Inflammatory macrophage (primary cell): Measurements from ENCODE around the gene KLRG1.
A peak's percentile ranks its signal among the peaks of the same experiment; 100 is the strongest.

Experiments
- DNase-seq, 2 donors: peaks; one replicate each; pipeline ENCODE4 v3.0.0-alpha.2; 2020 to 2022
- total RNA-seq, 18 experiments: gene quantifications; one replicate each; lab custom pipeline; 2026; ENCODE audit warnings: mixed read lengths in 6 of 18, inconsistent platforms in 2 of 18; lab: John Stamatoyannopoulos, UW

The KLRG1 gene
- 0.42 to 6.1 (median 2.1) reads per million in 18 experiments for total RNA-seq

DNA sequence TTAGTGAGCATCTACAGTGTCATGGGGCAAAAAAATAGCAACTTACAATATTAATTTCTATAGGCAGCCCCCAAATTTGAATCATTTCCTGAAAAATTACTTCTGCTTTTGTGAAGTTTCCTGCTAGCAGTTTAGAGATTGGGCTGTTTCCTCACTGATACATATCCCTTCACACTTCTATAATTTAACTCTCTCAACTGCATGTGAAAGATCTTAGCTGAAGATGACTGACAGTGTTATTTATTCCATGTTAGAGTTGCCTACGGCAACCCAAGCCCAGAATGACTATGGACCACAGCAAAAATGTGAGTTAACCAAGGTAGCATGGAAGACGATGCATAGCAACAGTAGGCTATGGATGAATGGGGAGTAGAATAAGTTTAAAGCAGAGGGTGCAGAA is at the start of gene KLRG1:
KLRG1 (plus strand) TSS at position 134 of the 400 bp plus-strand sequence; CDS start at position 224, 90 bp downstream.
- DNase-seq, result peak; percentile 17 to 62

- no peak for DNase-seq
Observed at GRCh38 chr12:8941691-8942478, 47.5 kb upstream of the KLRG1 start.

GRCh38 chr12:8943565-8944186 is 45.7 kb upstream of the KLRG1 start:
- no peak for DNase-seq

GRCh38 chr12:8946733-8947132 is 42.6 kb upstream of the KLRG1 start:
- no peak for DNase-seq

DNA sequence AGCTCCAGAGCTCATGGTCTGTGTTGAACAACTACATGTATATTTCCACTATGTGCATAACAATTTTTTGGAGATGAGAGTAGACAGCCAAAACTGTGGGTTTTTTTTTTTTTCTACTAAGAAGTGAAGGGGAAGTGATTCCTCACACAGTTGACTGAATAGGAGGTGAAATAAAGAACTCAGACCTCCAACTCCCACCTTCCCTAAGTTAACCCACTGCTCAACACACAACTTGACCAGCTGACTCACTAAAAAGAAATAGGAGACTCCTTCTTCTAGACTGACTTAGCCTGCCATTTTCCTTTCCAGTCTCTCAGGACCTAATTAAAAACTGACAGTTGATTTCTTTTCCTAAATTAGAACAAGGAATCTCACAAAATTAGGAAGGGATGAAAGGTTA is 41.6 kb upstream of the KLRG1 start:
- peak; percentile 78 for DNase-seq

DNA sequence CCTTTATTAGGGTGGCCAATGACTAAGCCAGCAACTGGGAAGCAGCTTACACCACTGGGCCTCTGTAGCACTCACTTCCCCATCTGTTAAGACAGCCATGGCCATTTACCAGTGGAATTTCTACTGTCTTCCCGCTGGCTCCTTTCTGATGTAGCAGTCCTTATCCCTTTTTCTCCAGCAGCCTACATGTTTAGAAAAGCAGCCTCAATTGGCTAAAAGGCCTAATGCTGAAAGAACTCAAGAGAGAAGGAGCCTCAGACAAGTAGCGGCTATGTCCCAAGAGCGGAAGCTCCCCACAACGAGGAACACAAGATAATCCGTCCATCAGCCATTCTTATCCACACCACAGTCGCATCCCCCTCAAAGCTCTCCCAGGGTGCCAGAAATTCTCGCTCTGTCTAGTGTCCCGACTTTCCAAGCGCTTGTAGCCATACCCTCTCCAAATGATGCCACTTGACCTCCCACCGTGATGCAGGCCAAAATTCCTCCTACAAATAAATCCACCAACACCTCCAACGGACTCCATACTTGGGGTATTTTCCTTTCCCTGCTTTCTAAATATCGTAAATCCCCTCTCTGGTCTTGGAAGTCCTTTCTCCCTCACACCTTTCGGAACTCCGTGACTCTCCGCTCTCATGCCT is 40.5 kb upstream of the KLRG1 start:
- peak; percentile 71 to 73 for DNase-seq

- peak; percentile 99 for DNase-seq
Observed at GRCh38 chr12:8949342-8950220, 39.8 kb upstream of the KLRG1 start, which contains the start of gene M6PR. Gene M6PR (minus strand): TSS chr12:8949645. CDS start chr12:8946404, 3,241 bp downstream.

- no peak for DNase-seq
Observed at GRCh38 chr12:8950221-8950527, 39.2 kb upstream of the KLRG1 start.

GRCh38 chr12:8950702-8951478 is 38.5 kb upstream of the KLRG1 start:
- DNase-seq, result peak; percentile 17

DNA sequence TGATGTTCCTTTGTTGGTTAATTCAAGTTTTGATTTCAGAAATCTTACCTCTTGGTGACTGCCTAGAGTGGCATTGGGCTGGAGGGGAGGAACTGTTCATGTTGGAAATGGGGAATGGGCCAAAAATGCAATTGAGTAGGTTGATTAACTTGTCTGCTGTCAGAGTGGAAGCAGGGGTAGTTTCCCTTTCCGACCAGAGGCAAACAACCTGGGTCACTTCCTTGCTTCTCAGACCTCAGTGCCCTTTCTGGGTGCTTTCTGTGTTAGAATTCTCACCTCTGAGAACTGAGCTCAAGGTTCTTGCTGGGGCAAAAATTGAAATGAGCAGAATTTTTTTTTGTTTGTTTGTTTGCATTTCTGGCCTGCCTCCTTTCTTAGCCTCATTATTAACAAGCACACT is 37.6 kb upstream of the KLRG1 start:
- no peak for DNase-seq

DNA sequence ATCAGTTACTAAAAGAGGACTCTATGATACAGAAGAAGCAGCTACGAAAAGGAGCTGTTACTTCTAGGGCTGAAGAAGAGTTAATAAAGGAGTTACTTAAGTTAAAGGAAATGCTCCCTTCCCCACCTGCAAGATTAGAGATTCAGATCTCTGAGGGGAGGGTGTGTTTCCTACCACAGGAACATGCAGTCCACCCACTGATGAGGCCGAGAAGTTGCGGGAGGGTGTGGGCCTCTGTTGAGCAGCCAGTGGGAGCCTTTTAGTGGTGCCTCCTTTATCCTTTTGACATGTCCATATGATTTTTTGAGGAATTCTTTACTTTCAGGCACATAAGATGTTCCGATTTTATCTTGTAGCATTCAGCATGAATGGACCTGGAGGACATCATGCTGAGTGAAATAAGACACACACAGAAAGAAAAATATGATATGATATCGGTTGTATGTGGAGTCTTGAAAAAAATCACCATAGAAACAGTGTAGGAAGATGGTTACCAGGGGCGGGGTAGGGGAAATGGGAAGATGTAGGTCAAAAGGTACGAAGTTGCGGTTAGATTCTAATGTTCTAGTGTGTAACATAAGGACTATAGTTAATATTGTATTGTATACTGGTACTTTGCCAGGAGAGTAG is 35.5 kb upstream of the KLRG1 start:
- no peak for DNase-seq

- DNase-seq, result no peak
Observed at GRCh38 chr12:8956073-8956472, 33.3 kb upstream of the KLRG1 start.

GRCh38 chr12:8956772-8957171 is 32.6 kb upstream of the KLRG1 start:
- DNase-seq, result no peak

DNA sequence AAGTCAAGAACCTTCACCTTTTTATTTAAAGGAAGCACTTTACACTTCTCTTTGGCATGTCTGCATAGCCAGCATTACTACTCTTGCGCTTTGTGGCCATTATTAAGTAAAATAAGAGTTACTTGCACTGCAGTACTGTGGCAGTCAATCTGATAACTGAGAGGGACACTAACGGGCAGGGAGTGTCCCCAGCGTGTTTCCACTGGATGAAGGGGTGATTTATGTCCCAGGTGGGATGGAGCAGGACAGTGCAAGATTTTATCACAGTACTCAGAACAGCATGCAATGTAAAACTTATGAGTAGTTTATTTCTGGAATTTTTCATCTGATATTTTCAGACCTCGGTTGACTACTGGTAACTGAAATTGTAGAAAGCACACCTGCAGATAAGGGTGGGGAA is 31.8 kb upstream of the KLRG1 start:
- DNase-seq, result no peak

DNA sequence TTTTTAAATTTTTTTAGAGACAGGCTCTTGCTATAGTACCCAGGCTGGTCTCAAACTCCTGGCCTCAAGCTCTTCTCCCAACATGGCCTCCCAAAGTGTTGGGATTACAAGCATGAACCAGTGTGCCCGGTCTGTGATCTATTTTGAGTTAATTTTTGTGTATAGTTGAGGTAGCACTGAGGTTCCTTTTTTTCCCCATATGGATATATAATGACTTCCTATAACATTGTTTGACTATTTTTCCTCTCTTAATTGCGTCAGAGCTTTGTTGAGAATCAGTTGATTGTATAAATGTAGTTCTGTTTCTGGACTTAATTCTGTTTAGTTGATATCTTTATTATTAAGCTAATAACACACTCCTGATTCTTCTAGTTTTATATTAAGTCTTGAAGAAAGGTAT is 31.3 kb upstream of the KLRG1 start:
- peak; percentile 6 to 30 for DNase-seq

DNA sequence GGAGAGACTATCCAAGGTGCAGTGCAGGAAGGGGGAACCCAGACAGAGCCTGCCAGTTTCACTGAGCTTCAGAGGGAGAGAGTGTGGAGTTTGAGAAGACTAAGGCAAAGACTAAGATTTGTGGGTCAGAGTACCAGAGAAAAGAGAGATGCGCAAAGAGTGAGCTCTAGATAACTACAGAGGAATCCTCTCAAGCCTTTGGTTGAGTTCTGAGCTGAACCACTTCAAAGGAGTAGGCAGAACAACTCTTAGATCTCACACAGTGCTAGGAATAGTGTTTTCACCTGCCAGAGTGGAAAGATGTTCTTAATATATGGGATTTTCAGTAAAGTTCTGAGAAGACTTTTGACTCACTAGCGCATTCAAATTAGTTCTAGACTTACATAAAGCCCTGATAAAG is 29.2 kb upstream of the KLRG1 start:
- no peak for DNase-seq

GRCh38 chr12:8968761-8969160 is 20.6 kb upstream of the KLRG1 start:
- no peak for DNase-seq

- DNase-seq, result no peak
Observed at GRCh38 chr12:8969861-8970411, 19.4 kb upstream of the KLRG1 start.

DNA sequence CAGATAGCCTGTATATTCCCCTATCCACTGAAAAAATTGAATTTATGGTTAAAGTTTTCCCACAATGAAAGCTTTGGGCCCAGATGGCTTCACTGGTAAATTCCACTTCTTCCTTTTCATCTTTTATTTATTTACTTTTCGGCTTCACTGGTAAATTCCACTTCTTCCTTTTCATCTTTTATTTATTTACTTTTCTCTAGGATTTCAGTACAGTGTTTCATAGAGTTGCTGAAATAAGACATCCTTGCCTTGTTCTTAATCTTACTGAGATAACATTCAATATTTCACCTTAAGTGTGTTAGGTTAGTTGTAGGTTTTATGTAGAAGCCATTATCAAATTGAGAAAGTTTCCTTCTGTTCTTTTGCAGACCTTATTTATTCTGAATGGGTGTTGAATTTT is 18.9 kb upstream of the KLRG1 start:
- no peak for DNase-seq

DNA sequence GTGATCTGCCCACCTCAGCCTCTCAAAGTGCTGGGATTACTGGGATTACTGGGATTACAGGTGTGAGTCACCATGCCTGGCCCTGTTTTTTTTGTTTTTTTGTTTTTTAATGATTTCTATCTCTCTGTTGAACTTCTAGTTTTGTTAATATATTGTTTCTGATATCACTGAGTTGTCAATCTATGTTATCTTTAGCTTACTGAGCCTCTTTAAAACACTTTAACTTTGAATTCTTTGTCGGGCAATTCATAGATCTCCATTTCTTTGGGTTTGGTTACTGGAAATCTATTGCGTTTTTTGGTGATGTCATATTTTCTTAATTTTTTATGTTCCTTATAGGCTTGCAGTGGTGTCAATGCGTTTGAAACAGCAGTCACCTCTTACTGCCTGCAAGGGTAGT is 9.2 kb upstream of the KLRG1 start:
- DNase-seq, result no peak

DNA sequence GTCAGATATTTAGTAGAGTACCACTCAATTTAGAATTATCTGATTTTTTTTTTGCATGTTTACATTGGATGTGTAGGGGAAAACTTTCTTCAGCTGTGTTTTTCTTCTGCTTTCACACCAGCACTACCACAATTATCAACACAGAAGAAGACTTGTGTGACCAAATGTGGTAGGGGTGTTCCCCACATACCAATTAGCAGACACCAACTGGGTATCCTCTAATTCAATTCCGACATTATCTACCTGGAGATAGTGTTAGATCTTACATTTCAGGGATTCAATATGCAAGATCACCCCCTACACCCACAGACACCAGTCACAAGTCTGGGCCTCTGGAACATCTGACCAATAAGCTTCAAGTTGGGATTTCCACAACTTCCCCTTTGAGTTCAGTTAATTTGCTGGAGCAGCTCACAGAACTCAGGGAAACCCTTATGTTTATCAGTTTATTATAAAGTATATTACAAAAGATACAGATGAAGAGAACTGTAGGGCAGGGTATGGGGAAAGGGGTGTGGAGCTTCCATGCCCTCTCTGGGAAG is 4.1 kb upstream of the KLRG1 start:
- DNase-seq, result peak; percentile 39 to 59
